Endothelial cell of umbilical vein (primary cell): Measurements from ENCODE around the gene PCDHB15. TPM values are rescaled to one million over a fixed set of nuclear protein-coding genes. Genes with fewer than 3 reads are reported as not detected.

ENCODE experiments used
- BruUV-seq: library from RNA; stranded (reverse); fragments of 400-500 nt; replicated peaks from 2 replicates; lab custom pipeline; 2021; lab: Mats Ljungman, UMichigan
- CTCF ChIA-PET: fragments of 300-600, 350-600 bp; sonication (Branson Sonifier 250); formaldehyde crosslinking; loops from one replicate; lab custom pipeline; 2021; ENCODE audit warnings: antibody characterized with exemption, inconsistent platforms; lab: Charles Lee
- POLR2A ChIA-PET: fragments of 300-600, 350-600 bp; sonication (Branson Sonifier 250); formaldehyde crosslinking; loops from one replicate; lab custom pipeline; 2021; ENCODE audit warnings: antibody characterized with exemption, inconsistent platforms; lab: Charles Lee
- DNase-seq: peaks from one replicate; pipeline ENCODE4 v3.0.0-alpha.2; 2011; ENCODE audit warnings: low read depth, low spot score
- FAIRE-seq: peaks from 2 replicates; lab custom pipeline; 2011; peaks lifted over from hg19 to GRCh38; lab: Jason Lieb, UNC
- H2AFZ ChIP-seq: 2 replicates; pipeline ENCODE4 v1.6.0; 2012; ENCODE audit warnings: low read depth, low read length, control low read depth, inconsistent platforms
- H3K27ac ChIP-seq: 2 replicates; pipeline ENCODE4 v1.5.1; 2011; ENCODE audit warnings: low read depth, mild to moderate bottlenecking, control low read depth, low read length, moderate library complexity; ENCODE audit not compliant: insufficient read depth
- H3K27me3 ChIP-seq, 2 experiments: 2 replicates each; pipeline versions ENCODE4 v1.6.0 to v1.6.1; 2011; ENCODE audit warnings: low read length in 2 of 2, mixed read lengths in 1 of 2; ENCODE audit not compliant: control insufficient read depth in 2 of 2, insufficient read depth in 2 of 2
- H3K36me3 ChIP-seq, 2 experiments: 2 replicates in 1 of 2; 3 replicates in 1 of 2; pipeline ENCODE4 v1.5.1; 2011; ENCODE audit warnings: low read length in 2 of 2, mild to moderate bottlenecking in 1 of 2, moderate library complexity in 1 of 2; ENCODE audit not compliant: control insufficient read depth in 2 of 2, insufficient read depth in 2 of 2; ENCODE audit errors: extremely low read depth in 1 of 2
- H3K4me1 ChIP-seq: 3 replicates; pipeline ENCODE4 v1.5.1; 2011; ENCODE audit warnings: mild to moderate bottlenecking, low read length; ENCODE audit not compliant: control insufficient read depth, insufficient read depth; ENCODE audit errors: extremely low read depth
- H3K4me2 ChIP-seq: 2 replicates; pipeline ENCODE4 v1.6.1; 2011; ENCODE audit warnings: low read length, control low read depth, mixed read lengths; ENCODE audit not compliant: insufficient read depth
- H3K4me3 ChIP-seq, 3 experiments: fragments of 200-600 bp in 1 of 3; sonication (generic), shearing (Covaris generic) in 1 of 3; replicated peaks in 1 of 3; 2 replicates each; pipeline ENCODE4 v1.5.1; 2011 to 2016; ENCODE audit warnings: control low read depth in 3 of 3, low read length in 3 of 3, mild to moderate bottlenecking in 2 of 3, inconsistent platforms in 1 of 3, low read depth in 1 of 3, moderate library complexity in 1 of 3; ENCODE audit not compliant: insufficient read depth in 1 of 3
- H3K79me2 ChIP-seq: 2 replicates; pipeline ENCODE4 v1.6.0; 2012; ENCODE audit warnings: low read length, inconsistent platforms; ENCODE audit not compliant: control insufficient read depth, insufficient read depth
- H3K9ac ChIP-seq: replicated peaks from 2 replicates; pipeline ENCODE3; 2011; ENCODE audit warnings: low read length, control low read depth; ENCODE audit not compliant: insufficient read depth; ENCODE audit errors: extremely low read depth
- H3K9me1 ChIP-seq: replicated peaks from 3 replicates; pipeline ENCODE4 v1.6.0; 2011; ENCODE audit warnings: mild to moderate bottlenecking, low read length; ENCODE audit not compliant: control insufficient read depth, insufficient read depth; ENCODE audit errors: extremely low read depth
- H3K9me3 ChIP-seq: replicated peaks from 2 replicates; pipeline ENCODE4 v1.5.1; 2012; ENCODE audit warnings: low read length, inconsistent platforms; ENCODE audit not compliant: control insufficient read depth, insufficient read depth
- H4K20me1 ChIP-seq: replicated peaks from 2 replicates; pipeline ENCODE3; 2011; ENCODE audit warnings: mild to moderate bottlenecking, low read length; ENCODE audit not compliant: control insufficient read depth, insufficient read depth; ENCODE audit errors: extremely low read depth
- CTCF ChIP-seq, 2 donors: IDR thresholded peaks; 1 replicate in 1 of 2; 2 replicates in 1 of 2; pipeline ENCODE4 v1.5.1; 2011; ENCODE audit warnings: low read length in 2 of 2, mild to moderate bottlenecking in 2 of 2, moderate library complexity in 2 of 2, control low read depth in 1 of 2, inconsistent platforms in 1 of 2, low read depth in 1 of 2; ENCODE audit not compliant: insufficient read depth in 1 of 2; ENCODE audit errors: extremely low read depth in 1 of 2
- EZH2 ChIP-seq: IDR thresholded peaks from 2 replicates; pipeline ENCODE4 v1.6.1; 2012; ENCODE audit warnings: borderline replicate concordance, low read depth, mild to moderate bottlenecking, moderate library complexity, low read length, inconsistent platforms; ENCODE audit not compliant: severe bottlenecking
- FOS ChIP-seq: IDR thresholded peaks from 2 replicates; pipeline ENCODE4 v1.6.1; 2011; ENCODE audit warnings: mild to moderate bottlenecking, low read length, moderate library complexity, borderline replicate concordance; ENCODE audit not compliant: insufficient read depth
- GATA2 ChIP-seq: IDR thresholded peaks from 2 replicates; pipeline ENCODE4 v1.7.0; 2011; ENCODE audit warnings: low read depth, mild to moderate bottlenecking, moderate library complexity, mixed read lengths, low read length; ENCODE audit not compliant: insufficient read length, insufficient read depth
- JUN ChIP-seq: IDR thresholded peaks from 2 replicates; pipeline ENCODE4 v1.6.1; 2011; ENCODE audit warnings: borderline replicate concordance, low read depth; ENCODE audit not compliant: insufficient read length, insufficient read depth
- MAX ChIP-seq: IDR thresholded peaks from 2 replicates; pipeline ENCODE4 v1.6.1; 2011; ENCODE audit not compliant: insufficient read depth, insufficient read length
- MYC ChIP-seq: IDR thresholded peaks from one replicate; pipeline ENCODE4 v1.6.1; 2011; ENCODE audit warnings: mild to moderate bottlenecking, low read depth, low read length
- POLR2A ChIP-seq: IDR thresholded peaks from 2 replicates; pipeline ENCODE4 v1.6.1; 2012; ENCODE audit warnings: low read depth, mild to moderate bottlenecking, control low read depth, low read length
- POLR2AphosphoS5 ChIP-seq: IDR thresholded peaks from 2 replicates; pipeline ENCODE4 v1.6.1; 2012; ENCODE audit warnings: low read depth, mild to moderate bottlenecking, control low read depth, low read length, moderate library complexity; ENCODE audit not compliant: insufficient read depth
- dilution Hi-C: fragments of 300-500 bp; cut with MboI; formaldehyde crosslinking; loops from one replicate; pipeline ENCODE4 v1.15.0; 2019; ENCODE audit warnings: low sequenced_read_pairs; ENCODE audit not compliant: extremely low pct_ligation_motif_present
- intact Hi-C: fragments of 100-400 bp; cut with micrococcal nuclease; formaldehyde crosslinking; loops from one replicate; pipeline ENCODE4 v1.10.0; 2022
- polyA plus RNA-seq, 4 experiments: library from polyadenylated mRNA; depleted of rRNA in 3 of 4; stranded (reverse) in 3 of 4; unstranded in 1 of 4; fragments of >200 nt; gene quantifications; 2 replicates each; pipeline versions ENCODE4 v1.2.1 to v1.2.3, GENCODE V29; 2011 to 2012; ENCODE audit warnings: missing spikeins in 1 of 4
- total RNA-seq: library from RNA; stranded (reverse); gene quantifications from 2 replicates; pipeline ENCODE4 v1.2.3, GENCODE V29; 2021

The PCDHB15 gene
- total and polyA plus RNA-seq, 2 donors (not counting 3 experiments of a cell fraction or from before 2014, with no cell fraction given) = 0.55 to 0.69 TPM

- Histone ChIP-seq H3K4me3 (no peak overlapping the region), H3K4me2 (no peak overlapping the region), H4K20me1 (no peaks in the 10 kb centered on the region), H3K27me3 (no peaks in the 10 kb centered on the region), H3K27ac (no peak overlapping the region), H3K9me1 (no peaks in the 10 kb centered on the region), H3K36me3 (no peaks in the 10 kb centered on the region), H3K9me3 (no peaks in the 10 kb centered on the region), H3K9ac (no peak overlapping the region), H3K4me1 (no peaks in the 10 kb centered on the region), H3K79me2 (no peaks in the 10 kb centered on the region), H2AFZ (no peak overlapping the region)
- FAIRE-seq = no peak
- dilution Hi-C loops = no loop called here
- intact Hi-C loops = no loop called here
- ChIA-PET CTCF (interaction anchor here (1.4 kb wide), 1 partner anchor 21 kb away, joined by 3 read pairs; no protein-coding TSS in a partner anchor), POLR2A (no interaction called here)
- TF ChIP-seq EZH2 (no peak), GATA2 (no peak), FOS (no peak), MAX (no peak), MYC (no peak), POLR2AphosphoS5 (no peak), JUN (no peak), CTCF (IDR thresholded peaks at IDR 0.05; ENCODE audit: extremely low read depth in 1 of 2, insufficient read depth in 1 of 2, low read depth in 1 of 2, low read length in 2 of 2) (no peak), POLR2A (no peak)
- no peak for DNase-seq
- BruUV-seq = no TSS peak
Observed at GRCh38 chr5:141298376-141298775, 53.2 kb downstream of the PCDHB15 start.

Other genes with a start within 250 kb of the PCDHB15 start
Only the 30 nearest of the 39 such genes appear.
- 0.23 and 0.58 TPM in 2 replicates for gene PCDHB2, start 150.8 kb upstream of the PCDHB15 start, total RNA-seq
- gene PCDHB2, start 150.8 kb upstream of the PCDHB15 start, polyA plus RNA-seq = 0.40 and 0.57 TPM in 2 replicates
- not detected in 2 replicates for gene PCDHB3, start 144.9 kb upstream of the PCDHB15 start, total RNA-seq
- gene PCDHB3, start 144.9 kb upstream of the PCDHB15 start, polyA plus RNA-seq = 0.11 and 0.22 TPM in 2 replicates
- gene PCDHB4, start 123.6 kb upstream of the PCDHB15 start, total RNA-seq = 0.21 TPM in 1 of 2 replicates, not detected in the other
- gene PCDHB4, start 123.6 kb upstream of the PCDHB15 start, polyA plus RNA-seq = 0.10 and 0.11 TPM in 2 replicates
- 0.27 and 0.28 TPM in 2 replicates for gene PCDHB5, start 110.2 kb upstream of the PCDHB15 start, total RNA-seq
- 0.49 and 0.80 TPM in 2 replicates for gene PCDHB5, start 110.2 kb upstream of the PCDHB15 start, polyA plus RNA-seq
- not detected in 2 replicates for gene PCDHB6, start 95.3 kb upstream of the PCDHB15 start, total RNA-seq
- gene PCDHB6, start 95.3 kb upstream of the PCDHB15 start, polyA plus RNA-seq = 0.03 and 0.04 TPM in 2 replicates
- gene PCDHB7, start 72.8 kb upstream of the PCDHB15 start, total RNA-seq = 0.27 and 0.48 TPM in 2 replicates
- gene PCDHB7, start 72.8 kb upstream of the PCDHB15 start, polyA plus RNA-seq = 0.54 and 0.57 TPM in 2 replicates
- gene PCDHB8, start 67.6 kb upstream of the PCDHB15 start, total RNA-seq = 0.53 TPM in 1 of 2 replicates, not detected in the other
- gene PCDHB8, start 67.6 kb upstream of the PCDHB15 start, polyA plus RNA-seq = 0.11 and 0.25 TPM in 2 replicates
- 0.12 and 0.22 TPM in 2 replicates for gene PCDHB16, start 63.0 kb upstream of the PCDHB15 start, total RNA-seq
- gene PCDHB16, start 63.0 kb upstream of the PCDHB15 start, polyA plus RNA-seq = 0.18 and 0.33 TPM in 2 replicates
- gene PCDHB9, start 58.2 kb upstream of the PCDHB15 start, total RNA-seq = 0.16 and 0.20 TPM in 2 replicates
- 0.14 and 0.29 TPM in 2 replicates for gene PCDHB9, start 58.2 kb upstream of the PCDHB15 start, polyA plus RNA-seq
- 0.62 and 0.81 TPM in 2 replicates for gene PCDHB10, start 53.0 kb upstream of the PCDHB15 start, total RNA-seq
- gene PCDHB10, start 53.0 kb upstream of the PCDHB15 start, polyA plus RNA-seq = 0.51 and 0.68 TPM in 2 replicates
- 0.16 and 0.18 TPM in 2 replicates for gene PCDHB11, start 45.8 kb upstream of the PCDHB15 start, total RNA-seq
- gene PCDHB11, start 45.8 kb upstream of the PCDHB15 start, polyA plus RNA-seq = 0.11 and 0.13 TPM in 2 replicates
- gene PCDHB12, start 36.7 kb upstream of the PCDHB15 start, total RNA-seq = 0.18 and 0.20 TPM in 2 replicates
- 0.36 and 0.41 TPM in 2 replicates for gene PCDHB12, start 36.7 kb upstream of the PCDHB15 start, polyA plus RNA-seq
- 0.65 and 0.77 TPM in 2 replicates for gene PCDHB13, start 31.5 kb upstream of the PCDHB15 start, total RNA-seq
- gene PCDHB13, start 31.5 kb upstream of the PCDHB15 start, polyA plus RNA-seq = 0.57 and 0.64 TPM in 2 replicates
- gene PCDHB14, start 22.1 kb upstream of the PCDHB15 start, total RNA-seq = 0.55 and 1.0 TPM in 2 replicates
- gene PCDHB14, start 22.1 kb upstream of the PCDHB15 start, polyA plus RNA-seq = 0.72 and 0.73 TPM in 2 replicates
- 0.39 and 0.46 TPM in 2 replicates for gene SLC25A2, start 58.7 kb downstream of the PCDHB15 start, total RNA-seq
- not detected in 2 replicates for gene SLC25A2, start 58.7 kb downstream of the PCDHB15 start, polyA plus RNA-seq
- 55.0 and 62.0 TPM in 2 replicates for gene TAF7, start 75.4 kb downstream of the PCDHB15 start, total RNA-seq
- 14.2 and 21.8 TPM in 2 replicates for gene TAF7, start 75.4 kb downstream of the PCDHB15 start, polyA plus RNA-seq
- 0.22 and 0.30 TPM in 2 replicates for gene PCDHGA1, start 85.1 kb downstream of the PCDHB15 start, total RNA-seq
- gene PCDHGA1, start 85.1 kb downstream of the PCDHB15 start, polyA plus RNA-seq = 0.44 and 0.45 TPM in 2 replicates
- gene PCDHGA2, start 93.4 kb downstream of the PCDHB15 start, total RNA-seq = 0.58 and 1.2 TPM in 2 replicates
- 1.9 and 2.0 TPM in 2 replicates for gene PCDHGA2, start 93.4 kb downstream of the PCDHB15 start, polyA plus RNA-seq
- gene PCDHGA3, start 98.4 kb downstream of the PCDHB15 start, total RNA-seq = 1.1 and 1.2 TPM in 2 replicates
- gene PCDHGA3, start 98.4 kb downstream of the PCDHB15 start, polyA plus RNA-seq = 0.88 and 1.2 TPM in 2 replicates
- 0.58 and 0.62 TPM in 2 replicates for gene PCDHGB1, start 104.7 kb downstream of the PCDHB15 start, total RNA-seq
- gene PCDHGB1, start 104.7 kb downstream of the PCDHB15 start, polyA plus RNA-seq = 0.39 and 0.48 TPM in 2 replicates
- 3.0 TPM in 2 replicates for gene PCDHGA4, start 109.6 kb downstream of the PCDHB15 start, total RNA-seq
- 2.4 and 2.6 TPM in 2 replicates for gene PCDHGA4, start 109.6 kb downstream of the PCDHB15 start, polyA plus RNA-seq
- 1.9 and 2.9 TPM in 2 replicates for gene PCDHGB2, start 114.6 kb downstream of the PCDHB15 start, total RNA-seq
- gene PCDHGB2, start 114.6 kb downstream of the PCDHB15 start, polyA plus RNA-seq = 1.1 TPM in 2 replicates
- gene PCDHGA5, start 118.8 kb downstream of the PCDHB15 start, total RNA-seq = 0.78 and 0.93 TPM in 2 replicates
- gene PCDHGA5, start 118.8 kb downstream of the PCDHB15 start, polyA plus RNA-seq = 0.36 and 0.51 TPM in 2 replicates
- 1.7 and 2.0 TPM in 2 replicates for gene PCDHGB3, start 124.8 kb downstream of the PCDHB15 start, total RNA-seq
- 1.4 and 1.8 TPM in 2 replicates for gene PCDHGB3, start 124.8 kb downstream of the PCDHB15 start, polyA plus RNA-seq
- gene PCDHGA6, start 128.5 kb downstream of the PCDHB15 start, total RNA-seq = 2.7 and 2.9 TPM in 2 replicates
- 2.6 and 2.7 TPM in 2 replicates for gene PCDHGA6, start 128.5 kb downstream of the PCDHB15 start, polyA plus RNA-seq
- 1.5 and 1.8 TPM in 2 replicates for gene PCDHGA7, start 137.3 kb downstream of the PCDHB15 start, total RNA-seq
- 0.68 and 0.84 TPM in 2 replicates for gene PCDHGA7, start 137.3 kb downstream of the PCDHB15 start, polyA plus RNA-seq
- gene PCDHGB4, start 142.3 kb downstream of the PCDHB15 start, total RNA-seq = 4.4 and 6.5 TPM in 2 replicates
- gene PCDHGB4, start 142.3 kb downstream of the PCDHB15 start, polyA plus RNA-seq = 6.9 and 8.1 TPM in 2 replicates
- gene PCDHGA8, start 147.2 kb downstream of the PCDHB15 start, total RNA-seq = 0.53 and 0.95 TPM in 2 replicates
- gene PCDHGA8, start 147.2 kb downstream of the PCDHB15 start, polyA plus RNA-seq = 0.43 and 0.44 TPM in 2 replicates
- 11.4 and 14.4 TPM in 2 replicates for gene PCDHGB5, start 152.6 kb downstream of the PCDHB15 start, total RNA-seq
- gene PCDHGB5, start 152.6 kb downstream of the PCDHB15 start, polyA plus RNA-seq = 7.9 and 10.1 TPM in 2 replicates
- 3.5 and 3.9 TPM in 2 replicates for gene PCDHGA9, start 157.4 kb downstream of the PCDHB15 start, total RNA-seq
- 1.1 and 1.2 TPM in 2 replicates for gene PCDHGA9, start 157.4 kb downstream of the PCDHB15 start, polyA plus RNA-seq